Heart left ventricle (tissue), 16 donors: Measurements from ENCODE around the gene BYSL. TPM values are rescaled to one million over a fixed set of nuclear protein-coding genes. Genes with fewer than 3 reads are reported as not detected.

Experiments used
- ATAC-seq, 4 donors: fragments of 200-7000 bp; cut with Tn5 transposase; one replicate each; pipeline ENCODE4 v1.9.1; 2020 to 2022; ENCODE audit warnings: moderate library complexity in 4 of 4, mild to moderate bottlenecking in 3 of 4, moderate number of reproducible peaks in 1 of 4
- DNase-seq, 5 donors: peaks; one replicate each; pipeline ENCODE4 v3.0.0-alpha.2; 2020
- H3K27ac ChIP-seq, 12 donors: fragments of 200-600 bp; sonication (generic) in 4 of 12; one replicate each; pipeline versions ENCODE4 v1.5.0 to v1.8.0; 2016 to 2022; ENCODE audit warnings: mild to moderate bottlenecking in 2 of 12
- H3K27me3 ChIP-seq, 9 donors: fragments of 200-600 bp; sonication (generic) in 2 of 9; one replicate each; pipeline versions ENCODE4 v1.5.1 to v1.8.0; 2016 to 2022; ENCODE audit warnings: mild to moderate bottlenecking in 3 of 9
- H3K36me3 ChIP-seq, 9 donors: fragments of 200-600 bp; sonication (generic) in 2 of 9; one replicate each; pipeline versions ENCODE4 v1.5.0 to v1.8.0; 2018 to 2022; ENCODE audit warnings: mild to moderate bottlenecking in 2 of 9
- H3K4me1 ChIP-seq, 12 donors: fragments of 200-600 bp; sonication (generic) in 4 of 12; one replicate each; pipeline versions ENCODE4 v1.5.0 to v1.8.0; 2016 to 2022; ENCODE audit warnings: mild to moderate bottlenecking in 3 of 12
- H3K4me3 ChIP-seq, 12 donors: fragments of 200-600 bp; sonication (generic) in 4 of 12; one replicate each; pipeline versions ENCODE4 v1.5.0 to v1.8.0; 2017 to 2022; ENCODE audit warnings: mild to moderate bottlenecking in 9 of 12, moderate library complexity in 4 of 12
- H3K9me3 ChIP-seq, 12 donors: fragments of 200-600 bp; sonication (generic) in 4 of 12; one replicate each; pipeline versions ENCODE4 v1.5.0 to v1.8.0; 2016 to 2022; ENCODE audit warnings: mild to moderate bottlenecking in 1 of 12
- POLR2A ChIP-seq, 2 donors: fragments of 450-650 bp; IDR thresholded peaks; one replicate each; pipeline ENCODE4 v1.6.1; 2017; ENCODE audit warnings: antibody characterized with exemption in 2 of 2, mild to moderate bottlenecking in 2 of 2, moderate library complexity in 2 of 2
- WGBS, 4 donors: extraction: QIAGEN DNeasy Blood & Tissue Kit in 2 of 4; methylation state at CpG; one replicate each; pipeline versions ENCODE4 v1.1.5 to v1.1.7; 2013 to 2018; 5-methylcytosine and 5-hydroxymethylcytosine counted together
- intact Hi-C, 10 donors: fragments of 100-400 bp; cut with DNase I; formaldehyde crosslinking; loops; one replicate each; pipeline versions ENCODE4 v1.11.1 to v1.14.2; 2022
- long read RNA-seq, 3 donors: library from polyadenylated mRNA; unstranded; transcript quantifications; one replicate each; pipeline ENCODE4 v2.0.0, GENCODE V29; 2020 to 2021
- polyA plus RNA-seq, 2 donors: library from polyadenylated mRNA; stranded (reverse); fragments of 200-250 nt; gene quantifications; one replicate each; pipeline ENCODE4 v1.2.3, GENCODE V29; 2013
- total RNA-seq, 9 donors: library from RNA; depleted of rRNA in 2 of 9; stranded (reverse); fragments of >200 nt in 2 of 9; fragmentation: NEBNext Ultra II Directional in 3 of 9; extraction: Animal tissue kit (Norgen Biotek cat#: 25700) in 3 of 9; gene quantifications; one replicate each; pipeline versions ENCODE4 v1.1.0 to v1.2.4, GENCODE V29; 2016 to 2023
- TF ChIP-seq, protein P1 (sequence below), 12 donors: fragments of 200-600 bp; sonication (generic) in 4 of 12; IDR thresholded peaks; one replicate each; pipeline versions ENCODE4 v1.5.0 to v1.8.0; 2018 to 2022; ENCODE audit warnings: antibody characterized with exemption in 12 of 12, mild to moderate bottlenecking in 5 of 12
- donor health status: ischemic (EF 13 %, LVEDD 7.1; RV severe dilation, severe dysfunction).
- donor health status: healthy with polysubstance abuse.
- donor health status: DM: no; HTN: yes; CAD: no.
- donor health status: DM: no; HTN: no; CAD: no.
- donor health status: ischemic (EF 25% LVEDD 6.9; RV normal size, moderate dysfunction).
- donor health status: ischemic (EF 25% LVEDD 5.7; RV mildly dilated, moderate dysfunction).
- donor health status: healthy.
- donor health status: DM: yes; HTN: yes; CAD: no.
- donor health status: ischemic (EF 35%, LVEDD 5.7; RV mildly dilated, moderate dysfunction).
- donor health status: nonischemic (EF 11% LVEDD 7.7; RV severe dilation, severe dysfunction).
- donor health status: DM: yes; HTN: yes; CAD: no.
- donor health status: PGD.
- donor health status: ischemic (EF 29% LVEDD 5.4; RV normal size, mild dysfunction).
- donor health status: nonischemic (EF 23%, LVEDD 6.1; RV moderate dilation, normal function).

Gene BYSL
- total RNA-seq (10 to 100 TPM in 4 of 9 donors, 1 to 10 TPM in 5; 4.5 to 15.3 (median 9.2) TPM), polyA plus RNA-seq (10 to 100 TPM in 1 of 2 donors, 1 to 10 TPM in 1; 5.0 to 26.3 TPM)
- long read RNA-seq, donor 1, partial matches to known transcripts: 0 of 4 reads
- long read RNA-seq, donor 1, other reads (novel, unspliced or antisense): 0 of 4 reads
- long read RNA-seq, donor 2, transcript BYSL-201 (7 exons, 2,029 nt): major isoform, 10 of 12 reads
- long read RNA-seq, donor 2, partial matches to known transcripts: 1 of 12 reads
- long read RNA-seq, donor 2, other reads (novel, unspliced or antisense): 1 of 12 reads
- long read RNA-seq, donor 3, transcript BYSL-201 (7 exons, 2,029 nt): major isoform, 9 of 10 reads
- long read RNA-seq, donor 3, partial matches to known transcripts: 1 of 10 reads
- long read RNA-seq, donor 3, other reads (novel, unspliced or antisense): 0 of 10 reads

- H3K4me1 ChIP-seq: peaks cover 3 to 48% (median 23%) of the 10 kb centered on the region in 12 donors
- DNase-seq: peak; percentile 93 to 95 (median 95)
- H3K9me3 ChIP-seq: no peaks in the 10 kb centered on the region
- H3K4me3 ChIP-seq: peak within 1 kb of the TSS; percentile 64 to 93 (median 83)
- WGBS, 4 donors: 0% methylated on average over 46 to 55 of the region's 55 CpGs
- peaks cover 0 to 29% (median 12%) of the 10 kb centered on the region in 9 donors for H3K36me3 ChIP-seq
- no peaks in the 10 kb centered on the region for H3K27me3 ChIP-seq
- peak in 1 of 2 donors; percentile 62 for TF ChIP-seq POLR2A (IDR thresholded peaks at IDR 0.05)
- TF ChIP-seq, protein P1, sequence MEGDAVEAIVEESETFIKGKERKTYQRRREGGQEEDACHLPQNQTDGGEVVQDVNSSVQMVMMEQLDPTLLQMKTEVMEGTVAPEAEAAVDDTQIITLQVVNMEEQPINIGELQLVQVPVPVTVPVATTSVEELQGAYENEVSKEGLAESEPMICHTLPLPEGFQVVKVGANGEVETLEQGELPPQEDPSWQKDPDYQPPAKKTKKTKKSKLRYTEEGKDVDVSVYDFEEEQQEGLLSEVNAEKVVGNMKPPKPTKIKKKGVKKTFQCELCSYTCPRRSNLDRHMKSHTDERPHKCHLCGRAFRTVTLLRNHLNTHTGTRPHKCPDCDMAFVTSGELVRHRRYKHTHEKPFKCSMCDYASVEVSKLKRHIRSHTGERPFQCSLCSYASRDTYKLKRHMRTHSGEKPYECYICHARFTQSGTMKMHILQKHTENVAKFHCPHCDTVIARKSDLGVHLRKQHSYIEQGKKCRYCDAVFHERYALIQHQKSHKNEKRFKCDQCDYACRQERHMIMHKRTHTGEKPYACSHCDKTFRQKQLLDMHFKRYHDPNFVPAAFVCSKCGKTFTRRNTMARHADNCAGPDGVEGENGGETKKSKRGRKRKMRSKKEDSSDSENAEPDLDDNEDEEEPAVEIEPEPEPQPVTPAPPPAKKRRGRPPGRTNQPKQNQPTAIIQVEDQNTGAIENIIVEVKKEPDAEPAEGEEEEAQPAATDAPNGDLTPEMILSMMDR (IDR thresholded peaks at IDR 0.05): peak; percentile 89 to 100 (median 99)
- H3K27ac ChIP-seq: peak within 1 kb of the TSS; percentile 95 to 99 (median 98)
- intact Hi-C loops: loop anchor here in 9 of 10 donors (1.0 to 10.0 kb wide), 12 partner anchors 26 to 296 kb away; partner anchors contain the start of genes TOMM6 (in 8 of the 9), MRPS10 (in 3 of the 9) and USP49 (in 1 of the 9)
- peak; percentile 98 to 99 (median 98) for ATAC-seq
These were observed at the start of gene BYSL, which contains the start of gene MED20 for GRCh38 chr6:41920921-41921711. TSS of gene BYSL (plus strand) at chr6:41921499. CDS start at chr6:41921563, 64 bp downstream. TSS of gene MED20 (minus strand) at chr6:41921139. CDS start at chr6:41921018, 121 bp downstream.

DNA sequence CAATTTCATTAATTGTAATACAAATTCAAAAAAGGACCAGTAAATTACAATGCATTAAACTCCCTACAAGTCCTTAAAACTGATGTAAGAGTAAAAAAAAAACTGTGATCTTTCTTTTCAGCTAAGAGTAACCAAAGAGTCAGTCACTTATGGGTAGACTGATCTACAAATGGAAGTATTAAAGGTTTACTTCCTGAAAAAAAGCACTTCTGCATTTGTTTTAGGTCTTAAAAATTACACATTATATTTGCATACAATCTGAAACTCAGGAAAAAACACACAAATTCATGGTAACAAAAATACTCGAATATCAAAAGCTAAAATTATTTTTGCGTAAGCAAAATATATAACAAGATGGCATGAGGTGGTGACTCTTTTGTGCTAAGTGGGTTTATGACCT is 49.6 kb upstream of the BYSL start:
- H3K4me1 ChIP-seq: no peaks in the 10 kb centered on the region
- H3K27me3 ChIP-seq: no peaks in the 10 kb centered on the region
- 95 to 99% (median 96%) methylated on average over 2 of the region's 2 CpGs for WGBS, 4 donors
- H3K4me3 ChIP-seq: no peak overlapping the region
- DNase-seq: no peak
- peaks cover 0 to 15% (median 0%) of the 10 kb centered on the region in 9 donors for H3K36me3 ChIP-seq
- no peak for ATAC-seq
- H3K27ac ChIP-seq: peak overlapping the region in 1 of 12 donors; percentile 1
- intact Hi-C loops: no loop called here
- no peak for TF ChIP-seq POLR2A (IDR thresholded peaks at IDR 0.05)
- TF ChIP-seq, protein P1 (IDR thresholded peaks at IDR 0.05): no peak
- H3K9me3 ChIP-seq: no peaks in the 10 kb centered on the region

- no peak for DNase-seq
- H3K27ac ChIP-seq: peak overlapping the region in 1 of 12 donors; percentile 1
- no peak overlapping the region for H3K4me3 ChIP-seq
- H3K27me3 ChIP-seq: no peaks in the 10 kb centered on the region
- TF ChIP-seq POLR2A (IDR thresholded peaks at IDR 0.05): no peak
- TF ChIP-seq, protein P1 (IDR thresholded peaks at IDR 0.05): no peak
- no peaks in the 10 kb centered on the region for H3K4me1 ChIP-seq
- 93 to 97% (median 95%) methylated on average over 13 of the region's 13 CpGs for WGBS, 4 donors
- peaks cover 0 to 15% (median 0%) of the 10 kb centered on the region in 9 donors for H3K36me3 ChIP-seq
- ATAC-seq: no peak
- H3K9me3 ChIP-seq: no peaks in the 10 kb centered on the region
- intact Hi-C loops: no loop called here
These were observed 49.2 kb upstream of the BYSL start for GRCh38 chr6:41872147-41872546.
